Hepatocyte (in vitro differentiated cells): Measurements from ENCODE around the gene ZBTB7A. TPM values are rescaled to one million over a fixed set of nuclear protein-coding genes. Genes with fewer than 3 reads are reported as not detected.

Experiments
- DNase-seq: peaks from one replicate; pipeline ENCODE4 v3.0.0-alpha.2; 2016; ENCODE audit warnings: low spot score
- H2AFZ ChIP-seq: fragments of 200-600 bp; sonication (generic); 2 replicates; pipeline ENCODE4 v1.6.0; 2016; ENCODE audit warnings: antibody characterized with exemption, mild to moderate bottlenecking
- H3K27ac ChIP-seq: fragments of 200-600 bp; sonication (generic); 2 replicates; pipeline ENCODE4 v1.5.1; 2016; ENCODE audit warnings: mild to moderate bottlenecking
- H3K27me3 ChIP-seq: fragments of 200-600 bp; sonication (generic); 2 replicates; pipeline ENCODE4 v1.6.1; 2016
- H3K36me3 ChIP-seq: fragments of 200-600 bp; sonication (generic); replicated peaks from 2 replicates; pipeline ENCODE4 v1.5.1; 2016; ENCODE audit warnings: low read depth; ENCODE audit not compliant: insufficient read depth
- H3K4me1 ChIP-seq: fragments of 200-600 bp; sonication (generic); 2 replicates; pipeline ENCODE4 v1.5.1; 2016; ENCODE audit warnings: mild to moderate bottlenecking, moderate library complexity; ENCODE audit not compliant: insufficient read depth
- H3K4me2 ChIP-seq: fragments of 200-600 bp; sonication (generic); 2 replicates; pipeline ENCODE4 v1.6.0; 2016
- H3K4me3 ChIP-seq: fragments of 200-600 bp; sonication (generic); 2 replicates; pipeline ENCODE4 v1.5.1; 2016; ENCODE audit warnings: mild to moderate bottlenecking
- H3K79me2 ChIP-seq: fragments of 200-600 bp; sonication (generic); 2 replicates; pipeline ENCODE4 v1.6.0; 2017; ENCODE audit warnings: mild to moderate bottlenecking
- H3K9me2 ChIP-seq: fragments of 200-600 bp; sonication (generic); replicated peaks from 2 replicates; pipeline ENCODE4 v1.6.0; 2017; ENCODE audit warnings: mild to moderate bottlenecking; ENCODE audit not compliant: insufficient read depth
- H3K9me3 ChIP-seq: fragments of 200-600 bp; sonication (generic); 2 replicates; pipeline ENCODE4 v1.5.1; 2016; ENCODE audit warnings: low read depth, mild to moderate bottlenecking
- H4K20me1 ChIP-seq: fragments of 200-600 bp; sonication (generic); 2 replicates; pipeline ENCODE4 v1.6.0; 2016; ENCODE audit warnings: mild to moderate bottlenecking; ENCODE audit not compliant: insufficient read depth, poor library complexity, severe bottlenecking
- CTCF ChIP-seq: fragments of 200-600 bp; sonication (generic); IDR thresholded peaks from 2 replicates; pipeline ENCODE4 v1.5.1; 2016; ENCODE audit warnings: antibody characterized with exemption, mild to moderate bottlenecking; ENCODE audit not compliant: poor library complexity
- EZH2 ChIP-seq: fragments of 200-600 bp; sonication (generic); IDR thresholded peaks from 2 replicates; pipeline ENCODE4 v1.6.1; 2016; ENCODE audit warnings: antibody characterized with exemption, mild to moderate bottlenecking, borderline replicate concordance
- EZH2phosphoT487 ChIP-seq: fragments of 200-600 bp; sonication (generic); IDR thresholded peaks from one replicate; pipeline ENCODE4 v1.6.1; 2018; ENCODE audit warnings: antibody characterized with exemption, mild to moderate bottlenecking, low read depth, moderate library complexity; ENCODE audit not compliant: unreplicated experiment, severe bottlenecking
- WGBS: methylation state at CpG from one replicate; pipeline ENCODE4 v1.1.6; 2016; ENCODE audit warnings: low lambda C conversion rate; ENCODE audit errors: missing lambda C conversion rate; 5-methylcytosine and 5-hydroxymethylcytosine counted together
- polyA plus RNA-seq: library from polyadenylated mRNA; unstranded; fragments of >200 nt; fragmentation: Nextera tagmentation; extraction: Ambion mirVana; gene quantifications from 2 replicates; pipeline ENCODE4 v1.2.1, GENCODE V29; 2016
- total RNA-seq: library from RNA; depleted of rRNA; stranded (reverse); fragments of >200 nt; gene quantifications from 2 replicates; pipeline ENCODE4 v1.2.3, GENCODE V29; 2014

Gene ZBTB7A
- total and polyA plus RNA-seq, 2 experiments from 2014 or later = 23.3 to 46.1 TPM

DNA sequence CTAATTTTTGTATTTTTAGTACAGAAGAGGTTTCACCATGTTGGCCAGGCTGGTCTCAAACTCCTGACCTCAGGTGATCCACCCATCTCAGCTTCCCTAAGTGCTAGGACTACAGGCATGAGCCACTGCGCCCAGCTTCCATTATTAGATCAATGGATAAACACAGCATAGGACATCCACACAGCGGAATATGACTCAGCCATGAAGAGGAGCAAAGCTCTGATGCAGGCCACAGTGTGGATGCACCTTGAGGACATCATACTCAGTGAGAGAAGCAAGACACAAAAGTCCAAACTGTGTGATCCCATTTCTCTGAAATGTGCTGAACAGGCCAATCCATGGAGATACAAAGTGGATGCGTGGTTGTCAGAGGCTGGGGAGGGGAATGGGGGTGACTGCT is 4.9 kb upstream of the ZBTB7A start:
- TF ChIP-seq EZH2phosphoT487 (no peak), EZH2 (no peak), CTCF (no peak)
- Histone ChIP-seq H3K27me3 (no peaks in the 10 kb centered on the region), H3K36me3 (no peaks in the 10 kb centered on the region), H3K9me2 (no peaks in the 10 kb centered on the region), H3K4me2 (no peak overlapping the region), H3K79me2 (no peaks in the 10 kb centered on the region), H3K4me1 (no peaks in the 10 kb centered on the region), H3K9me3 (no peaks in the 10 kb centered on the region), H3K27ac (no peak overlapping the region), H2AFZ (no peak overlapping the region), H3K4me3 (no peak overlapping the region), H4K20me1 (no peaks in the 10 kb centered on the region)
- WGBS = 95% methylated on average over 3 of the region's 3 CpGs
- DNase-seq = no peak

DNA sequence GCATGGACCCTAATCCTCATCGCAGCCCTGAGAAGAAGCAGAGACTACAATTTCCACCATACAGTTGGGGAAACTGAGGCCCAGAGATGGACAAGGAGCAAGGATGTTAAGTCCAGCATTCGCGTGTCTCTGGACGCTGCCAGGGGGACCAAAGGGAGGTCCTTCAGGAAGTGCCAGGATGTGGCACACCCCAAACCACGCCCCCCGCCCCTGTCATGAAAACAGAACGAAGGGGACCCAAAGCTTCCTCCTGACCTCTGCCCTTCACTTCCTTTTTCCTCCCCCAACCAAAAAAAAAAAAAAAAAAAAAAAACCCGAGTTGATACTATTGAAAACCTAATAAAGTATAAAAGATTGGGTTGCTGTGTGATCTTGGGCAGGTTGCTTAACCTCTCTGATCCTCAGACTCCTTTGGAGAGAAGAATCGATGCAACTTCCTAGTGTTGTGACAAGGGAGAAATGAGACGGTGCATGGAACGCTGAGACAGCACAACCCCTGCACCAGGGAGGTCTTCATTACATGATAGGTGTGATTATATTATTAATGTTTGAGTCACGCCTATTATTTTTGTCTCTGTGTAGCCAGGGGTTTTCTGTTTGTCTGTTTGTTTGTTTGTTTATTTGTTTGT is 2.7 kb upstream of the ZBTB7A start:
- H3K4me2 ChIP-seq = no peak overlapping the region
- no peaks in the 10 kb centered on the region for H3K36me3 ChIP-seq
- no peaks in the 10 kb centered on the region for H3K4me1 ChIP-seq
- H3K27ac ChIP-seq = no peak overlapping the region
- H3K4me3 ChIP-seq = no peak overlapping the region
- no peaks in the 10 kb centered on the region for H3K27me3 ChIP-seq
- H2AFZ ChIP-seq = no peak overlapping the region
- peaks cover 10% of the 10 kb centered on the region for H3K79me2 ChIP-seq
- no peak for DNase-seq
- 66% methylated on average over 12 of the region's 12 CpGs for WGBS
- TF ChIP-seq EZH2 = no peak
- no peak for TF ChIP-seq EZH2phosphoT487
- no peak for TF ChIP-seq CTCF
- H4K20me1 ChIP-seq = peaks cover 6% of the 10 kb centered on the region
- H3K9me2 ChIP-seq = no peaks in the 10 kb centered on the region
- no peaks in the 10 kb centered on the region for H3K9me3 ChIP-seq

GRCh38 chr19:4068047-4068966 is 1.6 kb upstream of the ZBTB7A start:
- Histone ChIP-seq H3K36me3 (no peaks in the 10 kb centered on the region), H3K4me2 (peak overlapping the region; percentile 97), H3K9me2 (no peaks in the 10 kb centered on the region), H3K27me3 (no peaks in the 10 kb centered on the region), H3K27ac (peak overlapping the region; percentile 98), H2AFZ (no peak overlapping the region), H3K9me3 (no peaks in the 10 kb centered on the region), H3K79me2 (peaks cover 21% of the 10 kb centered on the region), H3K4me3 (no peak overlapping the region), H3K4me1 (peaks cover 8% of the 10 kb centered on the region), H4K20me1 (peaks cover 17% of the 10 kb centered on the region)
- TF ChIP-seq EZH2phosphoT487 (no peak), EZH2 (no peak), CTCF (no peak)
- peak; percentile 59 for DNase-seq
- 29% methylated on average over 31 of the region's 31 CpGs for WGBS
